GM12878 (cell line): Measurements from ENCODE around the gene SUFU. TPM values are rescaled to one million over a fixed set of nuclear protein-coding genes. Genes with fewer than 3 reads are reported as not detected.

ENCODE experiments used
- ATAC-seq: fragments of 200-7000 bp; cut with Tn5 transposase; 3 replicates; pipeline ENCODE4 v1.9.1; 2020; ENCODE audit warnings: mild to moderate bottlenecking, moderate library complexity
- BruUV-seq: library from RNA; stranded (reverse); fragments of 400-500 nt; replicated peaks from 2 replicates; lab custom pipeline; 2021; lab: Mats Ljungman, UMichigan
- CTCF ChIA-PET: fragments of 300-600 bp; sonication (Branson Sonifier 250); formaldehyde crosslinking; extraction: SDS; loops from one replicate; lab custom pipeline; 2021; ENCODE audit warnings: inconsistent platforms; lab: Yijun Ruan, JAX
- POLR2A ChIA-PET: fragments of 350-600 bp; formaldehyde crosslinking; extraction: SDS; loops from one replicate; lab custom pipeline; 2021; ENCODE audit warnings: inconsistent platforms; lab: Charles Lee
- RAD21 ChIA-PET: fragments of 300-600 bp; sonication (Branson Sonifier 250); formaldehyde crosslinking; loops from one replicate; lab custom pipeline; 2023; ENCODE audit warnings: antibody characterized with exemption; ENCODE audit not compliant: unreplicated experiment; lab: Charles Lee
- SMC1A ChIA-PET: fragments of 300-600 bp; sonication (Branson Sonifier 250); formaldehyde crosslinking; loops from one replicate; lab custom pipeline; 2023; ENCODE audit not compliant: unreplicated experiment, uncharacterized antibody; lab: Charles Lee
- DNase-seq: peaks from one replicate; pipeline ENCODE4 v3.0.0-alpha.2; 2011; ENCODE audit warnings: low read depth, low spot score
- FAIRE-seq: peaks from 3 replicates; lab custom pipeline; 2011; peaks lifted over from hg19 to GRCh38; lab: Jason Lieb, UNC
- H2AFZ ChIP-seq: 2 replicates; pipeline ENCODE4 v1.6.0; 2011; ENCODE audit warnings: low read depth, low read length, control low read depth; ENCODE audit not compliant: control insufficient read depth
- H3K27ac ChIP-seq: 2 replicates; pipeline ENCODE4 v1.5.1; 2011; ENCODE audit warnings: control low read depth; ENCODE audit not compliant: control insufficient read depth, insufficient read depth
- H3K27me3 ChIP-seq, 2 experiments: replicated peaks in 1 of 2; 2 replicates each; pipeline versions ENCODE4 v1.6.0 to v1.6.1; 2011; ENCODE audit warnings: low read length in 1 of 2; ENCODE audit not compliant: control insufficient read depth in 2 of 2, insufficient read depth in 2 of 2
- H3K36me3 ChIP-seq, 2 experiments: 2 replicates each; pipeline ENCODE4 v1.5.1; 2011; ENCODE audit warnings: low read length in 1 of 2; ENCODE audit not compliant: control insufficient read depth in 2 of 2, insufficient read depth in 2 of 2
- H3K4me1 ChIP-seq: 2 replicates; pipeline ENCODE4 v1.6.1; 2011; ENCODE audit warnings: mild to moderate bottlenecking, low read length, moderate library complexity, mixed read lengths; ENCODE audit not compliant: control insufficient read depth, insufficient read depth
- H3K4me2 ChIP-seq: 2 replicates; pipeline ENCODE4 v1.6.0; 2011; ENCODE audit warnings: control low read depth; ENCODE audit not compliant: control insufficient read depth, insufficient read depth
- H3K4me3 ChIP-seq: fragments of 200-600 bp; sonication (generic); 2 replicates; pipeline ENCODE4 v1.5.1; 2016
- H3K79me2 ChIP-seq: 2 replicates; pipeline ENCODE4 v1.6.0; 2011; ENCODE audit warnings: low read length; ENCODE audit not compliant: control insufficient read depth, insufficient read depth
- H3K9ac ChIP-seq: 2 replicates; pipeline ENCODE4 v1.8.0; 2011; ENCODE audit warnings: low read length, control low read depth, mixed read lengths; ENCODE audit not compliant: control insufficient read depth, insufficient read depth
- H3K9me3 ChIP-seq: replicated peaks from 3 replicates; pipeline ENCODE4 v1.5.1; 2011; ENCODE audit warnings: mild to moderate bottlenecking, low read length; ENCODE audit not compliant: control insufficient read depth, insufficient read depth
- H4K20me1 ChIP-seq: 2 replicates; pipeline ENCODE4 v1.6.0; 2011; ENCODE audit not compliant: control insufficient read depth, insufficient read depth
- BCLAF1 ChIP-seq: fragments of 450-650 bp; IDR thresholded peaks from 2 replicates; pipeline ENCODE4 v1.6.1; 2017; ENCODE audit warnings: antibody characterized with exemption, mild to moderate bottlenecking, moderate library complexity
- CBX3 ChIP-seq: fragments of 200-600 bp; sonication (generic); IDR thresholded peaks from 2 replicates; pipeline ENCODE4 v1.6.1; 2016; ENCODE audit warnings: low read depth, borderline replicate concordance
- CHD4 ChIP-seq: fragments of 200-600 bp; sonication (generic); IDR thresholded peaks from 2 replicates; pipeline ENCODE4 v1.6.1; 2016; ENCODE audit warnings: mild to moderate bottlenecking
- E2F8 ChIP-seq: fragments of 450-650 bp; IDR thresholded peaks from 2 replicates; pipeline ENCODE4 v1.6.1; 2018; ENCODE audit warnings: mild to moderate bottlenecking, low read depth, moderate library complexity; ENCODE audit not compliant: partially characterized antibody
- HDAC2 ChIP-seq: fragments of 200-600 bp; sonication (generic); IDR thresholded peaks from 2 replicates; pipeline ENCODE4 v1.6.1; 2017
- IRF4 ChIP-seq: IDR thresholded peaks from 2 replicates; pipeline ENCODE4 v1.6.1; 2011; ENCODE audit warnings: low read depth, low read length
- NFYB ChIP-seq: IDR thresholded peaks from 2 replicates; pipeline ENCODE4 v1.6.1; 2011; ENCODE audit warnings: low read depth, mild to moderate bottlenecking, low read length, improper control_type of control experiment, moderate library complexity; ENCODE audit not compliant: insufficient read depth
- PML ChIP-seq: IDR thresholded peaks from 2 replicates; pipeline ENCODE4 v1.6.1; 2012; ENCODE audit warnings: low read length, inconsistent platforms
- POLR2AphosphoS2 ChIP-seq: IDR thresholded peaks from 2 replicates; pipeline ENCODE4 v1.6.1; 2011; ENCODE audit warnings: low read depth, mild to moderate bottlenecking, low read length, improper control_type of control experiment, moderate library complexity
- SREBF1 ChIP-seq: IDR thresholded peaks from 2 replicates; pipeline ENCODE4 v1.6.1; 2012; ENCODE audit warnings: mild to moderate bottlenecking, low read length
- WRNIP1 ChIP-seq: IDR thresholded peaks from 2 replicates; pipeline ENCODE4 v1.6.1; 2011; ENCODE audit warnings: low read depth, low read length, improper control_type of control experiment, borderline replicate concordance
- ZNF592 ChIP-seq: fragments of 450-650 bp; IDR thresholded peaks from 2 replicates; pipeline ENCODE4 v1.6.1; 2017; ENCODE audit warnings: mild to moderate bottlenecking, moderate library complexity
- WGBS: methylation state at CpG from one replicate; pipeline ENCODE4 v1.1.6; 2016; ENCODE audit warnings: low lambda C conversion rate; ENCODE audit not compliant: insufficient replicate concordance, insufficient coverage; ENCODE audit errors: missing lambda C conversion rate; 5-methylcytosine and 5-hydroxymethylcytosine counted together
- in situ Hi-C: fragments of 300-500 bp; cut with MboI; formaldehyde crosslinking; loops from 9 replicates; pipeline ENCODE4 v1.14.3; 2018; ENCODE audit warnings: mixed read lengths
- intact Hi-C: fragments of 100-400 bp; cut with micrococcal nuclease; formaldehyde crosslinking; loops from one replicate; pipeline ENCODE4 v1.14.2; 2022; ENCODE audit not compliant: unreplicated experiment
- polyA plus RNA-seq, 11 experiments: library from polyadenylated mRNA; depleted of rRNA in 4 of 11; unstranded in 6 of 11; stranded (reverse) in 5 of 11; fragments of >200 nt; fragmentation: Nextera tagmentation in 4 of 11; fragmentation: Illumina TruSeq in 1 of 11; extraction: Ambion mirVana in 4 of 11; extraction: Trizol in 1 of 11; gene quantifications; 1 replicate in 1 of 11; 2 replicates in 10 of 11; pipeline versions ENCODE4 v1.2.1 to v1.2.3, GENCODE V29; 2011 to 2016; ENCODE audit warnings: inconsistent platforms in 2 of 11, missing spikeins in 2 of 11, low read depth in 1 of 11
- total RNA-seq, 4 experiments: library from RNA; depleted of rRNA in 3 of 4; stranded (reverse); fragments of >200 nt in 3 of 4; fragmentation: Illumina TruSeq in 1 of 4; extraction: Trizol in 1 of 4; gene quantifications; 2 replicates each; pipeline versions ENCODE4 v1.2.1 to v1.2.3, GENCODE V29; 2013 to 2021

The SUFU gene
- total and polyA plus RNA-seq, 10 of the 15 experiments (the other 5 are each of a cell fraction or from before 2014, with no cell fraction given) = 0.68 to 7.7 (median 2.4) TPM

- no peak for TF ChIP-seq BCLAF1
- TF ChIP-seq, all 136 proteins: peak for 0
Observed at GRCh38 chr10:102595293-102595692, 91.5 kb downstream of the SUFU start (continued).

GRCh38 chr10:102595897-102596296 lies 92.1 kb downstream of the SUFU start:
- BruUV-seq = no TSS peak
- ATAC-seq (no peak; the same call in 2 of the 3 replicates), DNase-seq (no peak), FAIRE-seq (no peak)
- intact Hi-C loops (loop anchor here (5.0 kb wide), 1 partner anchor 94 kb away; the partner anchor contains the start of genes ACTR1A and SUFU), in situ Hi-C loops (no loop called here)
- peaks cover 2 to 9% of the 10 kb centered on the region in 2 experiments; a peak in 2 of 4 replicates for H3K36me3 ChIP-seq
- 73% methylated on average over 4 of the region's 4 CpGs for WGBS
- CTCF ChIA-PET = interaction anchor here (0.7 to 6.3 kb wide), 19 partner anchors 9 to 366 kb away, joined by 3 to 40 read pairs (median 3); partner anchors contain the start of genes ACTR1A and SUFU
- no peaks in the 10 kb centered on the region for H4K20me1 ChIP-seq
- SMC1A ChIA-PET = interaction anchor here (1.2 to 1.7 kb wide), 3 partner anchors 12 to 116 kb away, joined by 3 to 8 read pairs (median 5); no protein-coding TSS in a partner anchor
- H3K27me3 ChIP-seq = no peaks in the 10 kb centered on the region
- no peaks in the 10 kb centered on the region for H3K9me3 ChIP-seq
- POLR2A ChIA-PET = no interaction called here
- H3K9ac ChIP-seq = no peak overlapping the region
- no peak overlapping the region for H3K4me3 ChIP-seq
- no peak overlapping the region for H2AFZ ChIP-seq
- RAD21 ChIA-PET = interaction anchor here (0.6 to 1.7 kb wide), 6 partner anchors 74 to 646 kb away, joined by 3 to 5 read pairs (median 4); partner anchors contain the start of gene SUFU
- no peak overlapping the region for H3K27ac ChIP-seq
- H3K4me2 ChIP-seq = no peak overlapping the region
- H3K79me2 ChIP-seq = no peaks in the 10 kb centered on the region
- H3K4me1 ChIP-seq = no peaks in the 10 kb centered on the region
- TF ChIP-seq HDAC2 = no peak
- TF ChIP-seq CHD4 = no peak
- no peak for TF ChIP-seq POLR2AphosphoS2
- no peak for TF ChIP-seq PML
- no peak for TF ChIP-seq IRF4
- TF ChIP-seq CBX3 = no peak
- no peak for TF ChIP-seq E2F8
- TF ChIP-seq NFYB = no peak
- TF ChIP-seq SREBF1 = no peak
- no peak for TF ChIP-seq WRNIP1
- TF ChIP-seq ZNF592 = no peak
